H1 (cell line): ENCODE results near the gene CKM. TPM values are rescaled to one million over a fixed set of nuclear protein-coding genes. Genes with fewer than 3 reads are reported as not detected.

Source experiments
- CTCF ChIA-PET: fragments of 300-600 bp; sonication (Branson Sonifier 250); formaldehyde crosslinking; loops from one replicate; lab custom pipeline; 2021; ENCODE audit not compliant: partially characterized antibody; lab: Charles Lee
- POLR2A ChIA-PET: fragments of 300-600 bp; sonication (Branson Sonifier 250); formaldehyde crosslinking; loops from one replicate; lab custom pipeline; 2021; ENCODE audit warnings: inconsistent platforms; ENCODE audit not compliant: partially characterized antibody; lab: Charles Lee
- DNase-seq, 2 experiments: peaks; one replicate each; pipeline versions ENCODE4 v3.0.0 to v3.0.0-alpha.2; 2010 to 2022; ENCODE audit warnings: low spot score in 2 of 2, low read depth in 1 of 2, mixed read lengths in 1 of 2
- FAIRE-seq: peaks from 2 replicates; lab custom pipeline; 2011; peaks lifted over from hg19 to GRCh38; lab: Jason Lieb, UNC
- H2AFZ ChIP-seq: 2 replicates; pipeline ENCODE4 v1.8.1; 2012; ENCODE audit warnings: low read length, inconsistent platforms
- H2AK5ac ChIP-seq: 2 replicates; pipeline ENCODE4 v1.6.1; 2013; ENCODE audit warnings: low read depth, low read length
- H2BK120ac ChIP-seq: replicated peaks from 2 replicates; pipeline ENCODE3; 2013; ENCODE audit warnings: low read depth, low read length, inconsistent platforms
- H2BK12ac ChIP-seq: 2 replicates; pipeline ENCODE4 v1.6.1; 2013; ENCODE audit warnings: low read depth, low read length
- H2BK15ac ChIP-seq: 2 replicates; pipeline ENCODE4 v1.6.1; 2013; ENCODE audit warnings: low read length
- H2BK20ac ChIP-seq: 2 replicates; pipeline ENCODE4 v1.6.1; 2013; ENCODE audit warnings: low read length
- H2BK5ac ChIP-seq: 2 replicates; pipeline ENCODE4 v1.6.1; 2013; ENCODE audit warnings: low read depth, low read length
- H3K14ac ChIP-seq: 2 replicates; pipeline ENCODE4 v1.6.1; 2013; ENCODE audit warnings: inconsistent platforms; ENCODE audit not compliant: insufficient read length
- H3K18ac ChIP-seq: 2 replicates; pipeline ENCODE4 v1.6.1; 2013; ENCODE audit warnings: low read length; ENCODE audit errors: extremely low read depth
- H3K23ac ChIP-seq: 2 replicates; pipeline ENCODE4 v1.6.1; 2013; ENCODE audit warnings: inconsistent platforms; ENCODE audit not compliant: insufficient read length
- H3K23me2 ChIP-seq: 2 replicates; pipeline ENCODE4 v1.6.1; 2013; ENCODE audit warnings: low read depth, low read length
- H3K27ac ChIP-seq: 2 replicates; pipeline ENCODE4 v1.6.1; 2011; ENCODE audit warnings: low read depth, low read length, inconsistent platforms
- H3K27me3 ChIP-seq, 4 experiments: replicated peaks in 1 of 4; 1 replicate in 1 of 4; 2 replicates in 3 of 4; pipeline versions ENCODE4 v1.6.1 to v1.8.1; 2011 to 2013; ENCODE audit warnings: low read length in 3 of 4, mild to moderate bottlenecking in 3 of 4, inconsistent platforms in 2 of 4, mixed read lengths in 2 of 4, moderate library complexity in 1 of 4; ENCODE audit not compliant: control insufficient read depth in 3 of 4, insufficient read depth in 3 of 4; ENCODE audit errors: extremely low read depth in 1 of 4
- H3K36me3 ChIP-seq, 4 experiments: 2 replicates each; pipeline versions ENCODE4 v1.6.1 to v1.8.1; 2011 to 2013; ENCODE audit warnings: mild to moderate bottlenecking in 4 of 4, low read length in 3 of 4, moderate library complexity in 2 of 4, control low read depth in 1 of 4, inconsistent platforms in 1 of 4; ENCODE audit not compliant: insufficient read depth in 4 of 4, control insufficient read depth in 2 of 4
- H3K4ac ChIP-seq: replicated peaks from 2 replicates; pipeline ENCODE3; 2013; ENCODE audit warnings: low read length, low read depth, mixed read lengths, inconsistent platforms; ENCODE audit not compliant: insufficient read length
- H3K4me1 ChIP-seq, 4 experiments: replicated peaks in 1 of 4; 1 replicate in 1 of 4; 2 replicates in 3 of 4; pipeline versions ENCODE4 v1.6.1 to v1.8.1; 2011 to 2013; ENCODE audit warnings: low read length in 3 of 4, inconsistent platforms in 2 of 4, mixed read lengths in 1 of 4; ENCODE audit not compliant: insufficient read depth in 4 of 4, control insufficient read depth in 3 of 4
- H3K4me2 ChIP-seq, 2 experiments: 2 replicates each; pipeline versions ENCODE4 v1.6.1 to v1.8.1; 2011 to 2013; ENCODE audit warnings: low read depth in 2 of 2, low read length in 2 of 2, control low read depth in 1 of 2, inconsistent platforms in 1 of 2, mild to moderate bottlenecking in 1 of 2; ENCODE audit not compliant: insufficient read depth in 1 of 2
- H3K4me3 ChIP-seq, 4 experiments: fragments of 200-600, 300-600 bp in 1 of 4; sonication (generic), shearing (Covaris generic), sonication (Bioruptor Twin) in 1 of 4; 2 replicates each; pipeline versions ENCODE4 v1.5.1 to v1.8.1; 2011 to 2016; ENCODE audit warnings: low read length in 4 of 4, low read depth in 3 of 4, control low read depth in 2 of 4, inconsistent platforms in 2 of 4, mild to moderate bottlenecking in 2 of 4, mixed read lengths in 1 of 4, moderate library complexity in 1 of 4; ENCODE audit not compliant: insufficient read depth in 2 of 4; ENCODE audit errors: extremely low read depth in 1 of 4
- H3K56ac ChIP-seq: replicated peaks from 2 replicates; pipeline ENCODE3; 2013; ENCODE audit warnings: low read depth, mild to moderate bottlenecking, mixed read lengths, low read length, inconsistent platforms; ENCODE audit not compliant: insufficient read length
- H3K79me1 ChIP-seq: 2 replicates; pipeline ENCODE4 v1.6.1; 2013; ENCODE audit warnings: low read depth, low read length, control low read depth
- H3K79me2 ChIP-seq, 2 experiments: 2 replicates each; pipeline versions ENCODE4 v1.6.1 to v1.8.1; 2012 to 2013; ENCODE audit warnings: low read length in 2 of 2, mild to moderate bottlenecking in 2 of 2, inconsistent platforms in 1 of 2; ENCODE audit not compliant: insufficient read depth in 2 of 2, control insufficient read depth in 1 of 2
- H3K9ac ChIP-seq, 4 experiments: replicated peaks in 1 of 4; 1 replicate in 1 of 4; 2 replicates in 3 of 4; pipeline versions ENCODE4 v1.6.1 to v1.8.1; 2011 to 2013; ENCODE audit warnings: low read depth in 3 of 4, low read length in 3 of 4, control low read depth in 2 of 4, mild to moderate bottlenecking in 2 of 4, moderate library complexity in 2 of 4, inconsistent platforms in 1 of 4; ENCODE audit errors: extremely low read depth in 1 of 4
- H3K9me3 ChIP-seq, 2 experiments: 2 replicates each; pipeline versions ENCODE4 v1.6.1 to v1.8.1; 2012 to 2013; ENCODE audit warnings: mild to moderate bottlenecking in 2 of 2, moderate library complexity in 2 of 2, control low read depth in 1 of 2, inconsistent platforms in 1 of 2, low read depth in 1 of 2, low read length in 1 of 2, mixed read lengths in 1 of 2; ENCODE audit not compliant: insufficient read depth in 2 of 2
- H4K20me1 ChIP-seq, 2 experiments: replicated peaks in 1 of 2; 2 replicates each; pipeline versions ENCODE3 to v1.8.1; 2011 to 2013; ENCODE audit warnings: inconsistent platforms in 2 of 2, low read length in 2 of 2, mild to moderate bottlenecking in 1 of 2; ENCODE audit not compliant: insufficient read depth in 2 of 2, control insufficient read depth in 1 of 2
- H4K5ac ChIP-seq: 2 replicates; pipeline ENCODE4 v1.6.1; 2013; ENCODE audit warnings: low read length, low read depth, mixed read lengths, inconsistent platforms; ENCODE audit not compliant: insufficient read length
- H4K8ac ChIP-seq: 2 replicates; pipeline ENCODE4 v1.8.0; 2013; ENCODE audit warnings: mild to moderate bottlenecking, moderate library complexity, low read length, inconsistent platforms; ENCODE audit not compliant: insufficient read depth; ENCODE audit errors: extremely low read depth
- H4K91ac ChIP-seq: replicated peaks from 2 replicates; pipeline ENCODE3; 2013; ENCODE audit warnings: low read length, mixed read lengths, inconsistent platforms; ENCODE audit not compliant: insufficient read length
- CREB1 ChIP-seq: IDR thresholded peaks from 2 replicates; pipeline ENCODE4 v1.6.1; 2012; ENCODE audit warnings: inconsistent platforms
- CTCF ChIP-seq, 3 experiments: IDR thresholded peaks; 1 replicate in 2 of 3; 2 replicates in 1 of 3; pipeline versions ENCODE4 v1.5.1 to v1.6.1; 2011; ENCODE audit warnings: low read length in 3 of 3, mild to moderate bottlenecking in 3 of 3, inconsistent platforms in 2 of 3, low read depth in 1 of 3, moderate library complexity in 1 of 3; ENCODE audit not compliant: insufficient read depth in 1 of 3; ENCODE audit errors: control extremely low read depth in 1 of 3
- JUND ChIP-seq: IDR thresholded peaks from 2 replicates; pipeline ENCODE4 v1.6.1; 2011; ENCODE audit warnings: mild to moderate bottlenecking, improper control_type of control experiment, low read length
- POLR2A ChIP-seq, 2 experiments: IDR thresholded peaks; 1 replicate in 1 of 2; 2 replicates in 1 of 2; pipeline ENCODE4 v1.6.1; 2011; ENCODE audit warnings: low read depth in 2 of 2, low read length in 2 of 2, mild to moderate bottlenecking in 2 of 2; ENCODE audit errors: control extremely low read depth in 1 of 2
- POU5F1 ChIP-seq: IDR thresholded peaks from 2 replicates; pipeline ENCODE4 v1.6.1; 2011; ENCODE audit warnings: low read depth, mild to moderate bottlenecking, low read length, moderate library complexity
- RNF2 ChIP-seq: fragments of 200-900, 300-1000 bp; sonication (generic); IDR thresholded peaks from 2 replicates; pipeline ENCODE4 v1.7.1; 2016; ENCODE audit warnings: borderline replicate concordance, low read depth, mild to moderate bottlenecking, antibody characterized with exemption, low read length; ENCODE audit not compliant: poor library complexity, severe bottlenecking; ENCODE audit errors: missing control alignments
- SIN3A ChIP-seq, 2 experiments: IDR thresholded peaks in 1 of 2; conservative IDR thresholded peaks in 1 of 2; 2 replicates each; pipeline ENCODE4 v1.6.1; 2011 to 2012; ENCODE audit warnings: low read length in 2 of 2, improper control_type of control experiment in 1 of 2, low read depth in 1 of 2, mild to moderate bottlenecking in 1 of 2
- SIX5 ChIP-seq: IDR thresholded peaks from 2 replicates; pipeline ENCODE4 v1.6.1; 2011; ENCODE audit warnings: mild to moderate bottlenecking, low read depth, low read length
- SP2 ChIP-seq: IDR thresholded peaks from 2 replicates; pipeline ENCODE4 v1.6.1; 2012; ENCODE audit warnings: mild to moderate bottlenecking, low read length, inconsistent platforms
- SP4 ChIP-seq: IDR thresholded peaks from 2 replicates; pipeline ENCODE4 v1.6.1; 2012; ENCODE audit warnings: low read length, inconsistent platforms
- SUZ12 ChIP-seq: fragments of 200-600 bp; sonication (generic); IDR thresholded peaks from 2 replicates; pipeline ENCODE4 v1.6.1; 2012; ENCODE audit warnings: mild to moderate bottlenecking, inconsistent platforms, low read length, moderate library complexity, mixed read lengths
- TAF1 ChIP-seq: IDR thresholded peaks from 2 replicates; pipeline ENCODE4 v1.6.1; 2011; ENCODE audit warnings: mild to moderate bottlenecking, low read depth, low read length
- WGBS, 2 experiments: shearing (Covaris generic) in 1 of 2; methylation state at CpG; one replicate each; pipeline versions ENCODE4 v1.1.6 to v1.1.7; 2013 to 2015; ENCODE audit warnings: low lambda C conversion rate in 2 of 2, mixed read lengths in 2 of 2, inconsistent platforms in 1 of 2, low coverage in 1 of 2, missing lambda C conversion rate in 1 of 2; ENCODE audit not compliant: insufficient replicate concordance in 2 of 2, insufficient coverage in 1 of 2, insufficient read length in 1 of 2; ENCODE audit errors: extremely low coverage in 1 of 2, missing lambda C conversion rate in 1 of 2; 5-methylcytosine and 5-hydroxymethylcytosine counted together
- polyA plus RNA-seq, 7 experiments: library from polyadenylated mRNA; depleted of rRNA in 3 of 7; stranded (reverse) in 5 of 7; unstranded in 2 of 7; fragments of >200 nt in 5 of 7; fragments of 200-250 nt in 2 of 7; gene quantifications; 1 replicate in 5 of 7; 2 replicates in 1 of 7; 4 replicates in 1 of 7; pipeline versions ENCODE4 v1.2.1 to v1.2.3, GENCODE V29; 2011 to 2013; ENCODE audit warnings: missing spikeins in 2 of 7, mixed read lengths in 2 of 7
- total RNA-seq: library from RNA; stranded (reverse); fragmentation: NEBNext Ultra II Directional; extraction: Animal tissue kit (Norgen Biotek cat#: 25700); gene quantifications from 2 replicates; pipeline ENCODE4 v1.2.1, GENCODE V29; 2021

The CKM gene
- total and polyA plus RNA-seq, 2 of the 8 experiments (the other 6 are each of a cell fraction or from before 2014, with no cell fraction given) = 0.08 TPM; not detected in 1

- Histone ChIP-seq H3K4me1 (no peaks in the 10 kb centered on the region), H3K9ac (no peak overlapping the region), H3K4ac (no peak overlapping the region), H2AK5ac (no peak overlapping the region), H2BK15ac (no peak overlapping the region), H3K4me3 (no peak overlapping the region), H3K56ac (no peak overlapping the region), H3K36me3 (peaks cover 0 to 4% (median 1%) of the 10 kb centered on the region in 4 experiments; a peak in 3 of 8 replicates), H2BK5ac (no peak overlapping the region), H3K9me3 (no peaks in the 10 kb centered on the region), H3K27me3 (no peaks in the 10 kb centered on the region; a peak in 1 of 7 replicates), H3K14ac (no peak overlapping the region), H4K5ac (no peak overlapping the region), H3K4me2 (no peak overlapping the region), H2AFZ (no peak overlapping the region), H3K79me1 (no peaks in the 10 kb centered on the region), H3K27ac (no peak overlapping the region), H3K23ac (no peak overlapping the region), H4K8ac (no peak overlapping the region), H3K23me2 (no peaks in the 10 kb centered on the region), H3K18ac (no peak overlapping the region), H4K91ac (no peak overlapping the region), H2BK12ac (no peak overlapping the region), H2BK120ac (no peak overlapping the region), H2BK20ac (no peak overlapping the region), H3K79me2 (no peaks in the 10 kb centered on the region), H4K20me1 (peaks cover 0 to 6% of the 10 kb centered on the region in 2 experiments)
- DNase-seq = no peak
- 94% methylated on average over 1 of the region's 1 CpG; no CpG with 5 or more reads in 1 of the 2 experiments for WGBS, 2 experiments
- CTCF ChIA-PET = interaction anchor here (0.6 to 2.4 kb wide), 6 partner anchors 9 to 572 kb away, joined by 3 to 7 read pairs (median 4); no protein-coding TSS in a partner anchor
- FAIRE-seq = no peak
- POLR2A ChIA-PET = interaction anchor here (2.0 kb wide), 1 partner anchor 13 kb away, joined by 5 read pairs; no protein-coding TSS in a partner anchor
- TF ChIP-seq SP2 = no peak
- TF ChIP-seq SIX5 = no peak
- no peak for TF ChIP-seq TAF1
- TF ChIP-seq CREB1 = no peak
- TF ChIP-seq POLR2A (IDR thresholded peaks at IDR 0.05; ENCODE audit: control extremely low read depth in 1 of 2, low read depth in 2 of 2, low read length in 2 of 2) = no peak
- no peak for TF ChIP-seq JUND
- no peak for TF ChIP-seq SIN3A (conservative IDR thresholded peaks at IDR 0.05 in 1 of 2, IDR thresholded peaks at IDR 0.05 in 1 of 2; ENCODE audit: low read depth in 1 of 2, low read length in 2 of 2)
- TF ChIP-seq SUZ12 = no peak
- TF ChIP-seq RNF2 = no peak
- TF ChIP-seq SP4 = no peak
- no peak for TF ChIP-seq POU5F1
- no peak for TF ChIP-seq CTCF (IDR thresholded peaks at IDR 0.05; ENCODE audit: control extremely low read depth in 1 of 3, insufficient read depth in 1 of 3, low read depth in 1 of 3, low read length in 3 of 3)
Observed at GRCh38 chr19:45291834-45292233, 30.8 kb downstream of the CKM start.
